ENCODE results near the gene HMX2. TPM values are rescaled to one million over a fixed set of nuclear protein-coding genes. Genes with fewer than 3 reads are reported as not detected.

HMX2 gene
- total RNA-seq, 6 experiments from 2014 or later: not detected

DNA sequence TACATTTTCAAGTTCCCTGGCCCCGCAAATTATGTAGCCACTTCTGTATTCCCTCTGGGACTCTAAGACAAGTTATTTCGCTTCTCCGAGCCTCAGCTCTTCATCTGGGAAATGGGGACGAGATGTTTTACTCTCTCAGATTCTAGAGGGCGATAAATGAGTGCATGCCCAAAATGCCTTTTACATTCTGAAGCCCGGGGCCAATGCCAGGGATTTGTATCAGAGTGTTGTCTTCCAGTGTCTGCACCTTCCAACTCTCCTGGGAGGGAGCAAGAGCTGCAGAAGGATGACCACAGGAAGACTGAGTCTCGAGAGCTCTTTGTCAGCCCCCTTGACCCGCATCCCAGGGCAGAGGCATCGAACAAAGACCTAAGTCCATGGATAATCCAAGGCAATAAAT is 46.1 kb downstream of the HMX2 start:
- no peaks in the 10 kb centered on the region for H3K27me3 ChIP-seq
- H3K4me1 ChIP-seq: no peaks in the 10 kb centered on the region
- H3K36me3 ChIP-seq: no peaks in the 10 kb centered on the region
- intact Hi-C loops (cut with DNase I): no loop called here
- H3K9me3 ChIP-seq: no peaks in the 10 kb centered on the region
- ATAC-seq (no peak), DNase-seq (no peak)
- H3K27ac ChIP-seq: no peak overlapping the region
- WGBS (ENCODE audit: insufficient coverage, low coverage, low lambda C conversion rate, missing lambda C conversion rate): 98% methylated on average over 8 of the region's 9 CpGs
- TF ChIP-seq POLR2A (IDR thresholded peaks at IDR 0.05): no peak
- no peak for TF ChIP-seq CTCF (IDR thresholded peaks at IDR 0.05)
- H3K4me3 ChIP-seq: no peak overlapping the region

Other genes starting within 250 kb of the HMX2 start
- not detected for gene FAM24A, start 237.5 kb upstream of the HMX2 start, total RNA-seq
- 1 to 10 TPM; 2.0 to 4.5 (median 3.3) TPM for gene C10orf88, start 193.9 kb upstream of the HMX2 start, total RNA-seq
- gene PSTK, start 167.7 kb upstream of the HMX2 start, total RNA-seq: 1 to 10 TPM; 3.0 to 6.9 (median 4.0) TPM
- 10 to 100 TPM in 2 of 6 experiments, 1 to 10 TPM in 4; 4.1 to 15.8 (median 8.3) TPM for gene IKZF5, start 139.3 kb upstream of the HMX2 start, total RNA-seq
- gene ACADSB, start 139.1 kb upstream of the HMX2 start, total RNA-seq: 100 to 1,000 TPM in 4 of 6 experiments, 10 to 100 TPM in 2; 73.6 to 591 (median 273) TPM
- gene HMX3, start 12.2 kb upstream of the HMX2 start, total RNA-seq: not detected
- gene BUB3, start 6.3 kb downstream of the HMX2 start, total RNA-seq: 10 to 100 TPM; 24.1 to 50.9 (median 31.2) TPM

Measured in right lobe of liver (tissue), 6 donors.